NCI-H2196 (cell line): ENCODE results near the gene ITPKC.

Experiments used
- DNase-seq: peaks from one replicate; lab custom pipeline; 2025; ENCODE audit not compliant: unreplicated experiment; lab: John Stamatoyannopoulos, UW

The ITPKC gene

GRCh38 chr19:40716482-40717324 is at the start of gene ITPKC, which contains the start of gene COQ8B:
ITPKC (plus strand) TSS chr19:40717112; CDS start chr19:40717136, 24 bp downstream.
COQ8B (minus strand) TSS chr19:40716886; CDS start chr19:40714632, 2,254 bp downstream.
- peak; percentile 99 for DNase-seq

GRCh38 chr19:40667602-40668001 is 49.3 kb upstream of the ITPKC start:
- no peak for DNase-seq

DNA sequence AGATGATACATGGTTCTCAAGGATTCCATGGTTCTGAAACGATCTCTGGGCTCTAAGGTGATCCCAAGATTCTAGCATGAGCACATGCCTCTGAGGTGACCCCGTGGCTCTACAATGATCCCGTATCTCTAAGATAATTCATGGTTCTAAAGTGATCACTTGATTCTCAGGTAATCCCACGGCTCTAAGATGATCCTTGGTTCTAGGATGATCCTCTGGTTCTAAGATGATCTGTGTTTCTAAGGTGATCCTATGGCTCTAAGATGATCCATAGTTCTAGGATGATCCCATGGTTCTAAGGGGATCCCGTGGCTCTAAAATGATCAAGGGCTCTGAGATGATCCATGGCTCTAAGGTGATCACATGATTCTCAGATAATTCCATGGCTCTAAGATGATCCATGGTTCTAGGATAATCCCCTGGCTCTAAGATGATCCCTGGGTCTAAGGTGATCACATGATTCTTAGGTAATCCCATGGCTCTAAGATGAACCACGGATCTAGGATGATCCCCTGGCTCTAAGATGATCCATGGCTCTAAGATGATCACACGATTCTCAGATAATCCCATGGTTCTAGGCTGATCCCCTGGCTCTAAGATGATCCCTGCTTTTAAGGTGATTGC is 47.8 kb upstream of the ITPKC start:
- no peak for DNase-seq

DNA sequence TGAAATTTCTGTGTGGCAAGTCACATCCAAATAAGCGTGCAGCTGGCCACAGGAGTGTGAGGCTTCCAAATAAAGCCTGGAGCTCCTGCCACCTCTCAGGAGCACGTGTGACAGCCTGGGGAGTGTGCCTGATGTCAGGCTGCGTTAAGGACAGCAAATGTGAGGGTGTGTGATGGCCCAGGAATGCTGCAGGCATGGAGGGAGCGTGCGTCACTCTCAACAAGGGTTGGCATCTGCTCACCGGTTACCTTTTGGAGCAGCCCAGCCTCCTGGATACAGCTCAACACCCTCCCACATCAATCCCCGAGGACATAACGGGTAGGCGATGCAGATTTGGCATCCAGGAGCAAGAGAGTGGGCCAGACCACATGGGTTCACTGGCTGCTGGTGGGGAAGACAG is 45.5 kb upstream of the ITPKC start:
- no peak for DNase-seq

DNA sequence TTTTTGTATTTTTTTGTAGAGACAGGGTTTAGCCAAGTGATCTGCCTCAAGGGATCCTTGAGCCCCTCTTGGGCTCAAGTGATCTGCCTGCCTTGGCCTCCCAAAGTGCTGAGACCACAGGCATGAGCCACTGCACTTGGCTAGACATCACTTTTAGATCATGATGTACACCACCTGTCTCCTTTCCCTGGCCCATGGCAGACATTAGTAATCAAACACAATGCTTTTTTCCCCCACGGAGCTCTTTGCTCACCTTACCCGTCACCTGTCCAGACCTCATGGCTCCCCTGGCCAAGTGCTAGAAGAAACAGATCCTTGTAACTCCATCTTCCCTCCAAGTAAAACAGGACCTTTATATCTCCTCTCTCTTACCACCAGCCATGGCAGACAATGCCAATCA is 44.9 kb upstream of the ITPKC start:
- no peak for DNase-seq

GRCh38 chr19:40672573-40673299 is 44.2 kb upstream of the ITPKC start:
- no peak for DNase-seq

GRCh38 chr19:40673397-40673796 is 43.5 kb upstream of the ITPKC start:
- DNase-seq: no peak

- peak; percentile 53 for DNase-seq
Observed at GRCh38 chr19:40674291-40674690, 42.6 kb upstream of the ITPKC start.

DNA sequence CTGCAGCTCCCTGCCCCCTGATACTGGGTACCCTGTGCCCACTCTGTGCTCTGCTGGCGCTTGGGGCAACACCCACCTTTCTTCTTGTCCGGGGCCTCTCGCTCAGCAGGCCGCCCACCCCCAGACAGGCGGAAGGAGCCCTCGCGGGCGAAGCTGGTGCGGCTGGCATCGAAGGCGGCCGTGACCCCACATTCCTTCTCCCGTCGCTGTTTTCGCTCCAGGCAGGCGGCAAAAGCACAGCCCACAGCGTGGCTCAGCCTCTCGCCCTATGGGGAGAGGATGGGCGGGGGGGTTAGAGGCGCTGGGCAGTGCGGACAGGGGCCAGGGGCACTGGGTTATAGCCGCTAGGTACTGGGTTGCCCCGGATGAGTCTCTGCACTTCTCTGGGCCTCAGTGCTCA is 39.8 kb upstream of the ITPKC start:
- DNase-seq: no peak

DNA sequence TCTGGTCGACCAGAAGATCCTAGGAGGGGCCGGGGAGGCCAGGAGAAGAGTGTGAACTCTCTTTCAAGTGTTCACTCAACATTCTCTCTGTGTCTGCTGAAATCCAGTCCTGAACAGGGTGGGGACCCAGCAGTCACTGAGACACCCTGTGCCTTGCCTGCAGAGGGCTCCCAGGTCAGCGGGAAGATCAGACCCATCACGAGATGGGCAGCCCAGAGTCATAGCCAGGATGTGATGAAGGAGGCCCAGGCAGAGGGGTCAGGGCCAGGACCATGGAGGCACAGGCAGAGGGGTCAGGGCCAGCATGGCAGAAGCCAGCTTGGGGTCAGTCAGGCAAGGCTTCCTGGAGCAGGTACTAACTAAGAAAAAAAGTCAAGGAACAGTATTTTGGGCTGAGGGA is 35.9 kb upstream of the ITPKC start:
- DNase-seq: no peak

GRCh38 chr19:40682431-40682964 is 34.4 kb upstream of the ITPKC start:
- DNase-seq: no peak

DNA sequence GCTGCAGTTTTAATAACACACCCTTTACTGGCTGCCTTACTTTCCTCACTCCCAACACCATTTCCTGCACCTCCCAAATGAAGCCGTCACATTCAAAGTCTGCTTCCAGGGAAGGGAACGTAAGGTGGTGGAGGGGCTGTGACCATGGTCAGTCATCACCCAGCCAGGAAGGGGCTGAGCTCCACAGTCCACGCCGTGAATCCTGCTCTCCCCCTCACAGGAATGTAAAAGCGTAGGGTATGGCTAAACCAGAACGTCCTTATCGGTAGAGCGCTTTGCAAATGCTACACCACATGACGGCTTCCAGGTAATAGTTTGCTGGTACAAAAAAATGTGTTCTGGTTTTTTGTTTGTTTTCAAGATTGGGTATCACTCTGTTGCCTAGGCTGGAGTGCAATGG is 33.5 kb upstream of the ITPKC start:
- DNase-seq: no peak

DNA sequence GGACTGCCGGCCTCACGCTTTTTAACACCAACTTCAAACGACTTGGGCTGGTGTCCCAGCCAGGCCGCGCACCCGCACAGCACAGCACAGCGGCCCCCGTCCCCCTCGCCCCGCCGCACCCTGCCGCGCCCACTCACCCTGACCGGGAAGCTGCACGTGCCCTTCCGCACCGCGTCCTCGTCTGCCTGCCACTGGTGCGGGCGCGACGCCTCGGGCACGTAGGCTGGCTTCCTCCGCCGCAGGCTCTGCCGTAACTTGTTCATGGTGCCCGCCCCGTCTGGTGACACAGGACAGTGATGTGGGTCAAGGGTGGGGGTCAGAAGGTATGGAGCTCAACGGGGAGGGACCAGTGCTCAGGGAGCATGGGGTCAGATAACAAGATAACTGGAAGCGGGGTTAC is 32.6 kb upstream of the ITPKC start:
- no peak for DNase-seq

DNA sequence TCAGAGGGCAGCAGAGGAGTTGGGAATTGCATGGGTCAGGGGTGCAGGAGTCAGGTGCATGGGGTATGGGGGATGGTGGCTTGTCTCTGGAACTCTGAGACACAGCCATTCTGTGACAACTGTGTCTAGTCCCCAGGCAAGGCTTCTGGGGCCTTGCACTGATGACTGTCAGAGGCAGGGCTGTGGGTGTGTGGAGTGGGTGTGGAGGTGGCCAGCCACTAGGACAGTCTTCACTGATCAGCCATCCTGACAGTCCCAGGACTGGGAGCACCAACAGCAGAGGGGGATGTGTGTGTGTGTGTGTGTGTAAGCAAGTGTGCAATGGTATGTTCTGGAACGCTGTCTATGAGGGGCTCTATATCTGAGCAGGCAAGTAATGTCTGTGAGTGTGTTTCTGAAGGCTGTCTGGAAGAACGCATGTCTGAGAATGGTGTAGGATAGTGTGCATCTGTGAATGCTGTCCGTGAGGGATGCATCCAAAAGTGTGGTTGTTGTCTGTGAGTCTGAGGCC is 31.8 kb upstream of the ITPKC start:
- DNase-seq: no peak

DNA sequence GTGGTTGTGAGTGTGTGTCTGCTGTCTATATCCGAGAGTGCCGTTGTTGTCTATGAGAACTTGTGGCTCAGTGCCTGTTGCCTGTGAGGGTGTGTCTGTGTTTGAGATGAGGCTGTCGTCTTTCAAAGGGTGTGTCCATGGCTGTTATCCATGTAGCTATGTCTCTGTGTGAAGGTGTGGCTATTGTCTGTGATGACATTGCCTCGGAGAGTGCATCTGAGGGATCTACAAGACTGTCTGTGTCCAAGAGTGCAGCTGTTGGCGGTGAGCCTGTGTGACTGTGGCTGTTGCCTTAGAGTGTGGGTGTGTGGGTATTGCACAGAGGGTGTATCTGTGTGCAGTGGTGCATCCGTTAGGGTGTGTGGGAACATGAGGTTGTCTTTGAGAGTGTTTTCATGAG is 31.3 kb upstream of the ITPKC start:
- no peak for DNase-seq

DNA sequence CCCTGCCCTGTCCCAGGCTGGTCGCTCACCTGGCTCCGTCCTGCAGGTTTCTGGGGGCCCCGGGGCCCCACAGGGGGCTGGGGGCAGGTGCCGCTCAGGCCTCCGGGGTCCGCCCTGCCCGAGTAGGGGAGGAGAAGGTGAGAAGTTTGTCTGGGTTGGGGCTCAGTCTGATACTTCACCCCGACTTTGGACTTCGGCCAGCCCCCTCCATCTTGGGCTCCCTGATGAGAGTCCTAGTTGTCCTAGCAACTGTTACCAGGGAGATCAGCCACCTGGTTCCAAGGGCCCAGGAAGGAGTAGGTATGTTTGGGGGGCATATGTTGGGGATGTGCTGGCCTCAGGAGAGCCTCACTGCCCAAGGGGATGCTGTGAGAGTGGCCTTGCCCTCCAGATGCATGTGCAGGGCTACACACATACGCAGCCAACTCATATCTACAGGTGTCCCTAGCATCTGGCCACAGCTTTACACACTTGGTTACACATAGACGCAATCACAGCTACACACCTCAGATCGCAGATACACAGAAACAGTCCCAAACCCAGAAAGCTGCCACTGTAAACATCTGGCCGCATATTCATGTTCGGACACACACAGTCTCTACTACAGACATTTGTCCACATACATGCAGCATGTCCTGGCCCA is 29.9 kb upstream of the ITPKC start:
- DNase-seq: no peak

GRCh38 chr19:40687525-40688016 is 29.3 kb upstream of the ITPKC start:
- DNase-seq: no peak

- DNase-seq: no peak
Observed at GRCh38 chr19:40688309-40688708, 28.6 kb upstream of the ITPKC start.

- no peak for DNase-seq
Observed at GRCh38 chr19:40688987-40689338, 27.9 kb upstream of the ITPKC start.

DNA sequence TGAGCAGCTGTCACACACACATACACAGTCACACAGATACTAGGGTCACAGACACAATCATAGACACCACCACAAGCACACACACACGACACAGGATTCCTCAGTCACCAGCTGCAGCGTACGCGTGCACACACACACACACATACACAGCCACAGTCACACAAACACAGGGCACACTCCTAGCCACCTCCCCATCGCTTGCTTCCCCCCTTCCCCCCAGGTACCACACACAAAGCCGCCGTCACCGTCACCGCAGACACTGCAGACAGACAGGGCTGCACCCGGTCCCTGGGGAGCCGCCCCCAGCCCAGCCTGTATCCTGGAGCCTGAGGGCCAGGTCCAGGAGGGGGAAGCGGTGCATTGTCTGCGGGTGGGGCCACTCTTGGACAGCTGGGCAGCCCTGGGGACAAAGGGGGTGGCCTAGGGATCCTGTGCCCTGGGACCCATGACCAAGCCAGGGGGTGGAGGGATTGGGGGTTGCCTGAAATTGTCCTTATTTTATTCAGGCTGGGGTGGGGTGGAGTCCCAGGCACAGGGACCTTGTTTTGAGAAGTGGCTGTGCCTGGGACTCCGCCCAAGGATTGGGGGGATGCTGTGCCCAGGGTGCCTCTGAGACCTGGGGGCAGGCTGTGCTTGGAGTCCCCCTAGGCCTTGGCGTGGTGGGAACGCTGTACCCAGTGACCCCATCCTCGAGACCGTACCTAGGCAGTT is 27.4 kb upstream of the ITPKC start:
- no peak for DNase-seq
